ENCODE measurements around the gene UCN2.

The UCN2 gene

GRCh38 chr3:48563382-48563918, at the start of gene UCN2:
UCN2 (minus strand) TSS chr3:48563781; CDS start chr3:48563124, 657 bp downstream.
- DNase-seq: no peak

GRCh38 chr3:48612309-48612708, 48.7 kb upstream of the UCN2 start:
- no peak for DNase-seq

- peak; percentile 93 for DNase-seq
Measured at GRCh38 chr3:48609088-48610005, 45.8 kb upstream of the UCN2 start, which contains the start of gene UQCRC1. UQCRC1 (minus strand) TSS chr3:48609646; CDS start chr3:48609620, 26 bp downstream.

GRCh38 chr3:48607519-48607918, 43.9 kb upstream of the UCN2 start:
- peak; percentile 56 for DNase-seq

- no peak for DNase-seq
Measured at GRCh38 chr3:48601622-48601994, 38.0 kb upstream of the UCN2 start.

GRCh38 chr3:48600711-48601621, 37.4 kb upstream of the UCN2 start:
- DNase-seq: no peak

GRCh38 chr3:48599509-48600285, 36.1 kb upstream of the UCN2 start:
- no peak for DNase-seq

GRCh38 chr3:48599077-48599501, 35.5 kb upstream of the UCN2 start:
- DNase-seq: no peak

GRCh38 chr3:48598323-48599076, 34.9 kb upstream of the UCN2 start:
- no peak for DNase-seq

GRCh38 chr3:48597408-48597800, 33.8 kb upstream of the UCN2 start:
- DNase-seq: no peak

GRCh38 chr3:48596676-48597407, 33.3 kb upstream of the UCN2 start:
- DNase-seq: no peak

- no peak for DNase-seq
Measured at GRCh38 chr3:48596157-48596556, 32.6 kb upstream of the UCN2 start.

GRCh38 chr3:48595526-48596121, 32.0 kb upstream of the UCN2 start:
- DNase-seq: peak; percentile 36

- DNase-seq: no peak
Measured at GRCh38 chr3:48595075-48595525, 31.5 kb upstream of the UCN2 start, which contains the start of gene COL7A1. COL7A1 (minus strand) TSS chr3:48595329; CDS start chr3:48595159, 170 bp downstream.

GRCh38 chr3:48594417-48595049, 31.0 kb upstream of the UCN2 start:
- no peak for DNase-seq

GRCh38 chr3:48593337-48593736, 29.8 kb upstream of the UCN2 start:
- no peak for DNase-seq

GRCh38 chr3:48592519-48593087, 29.0 kb upstream of the UCN2 start:
- DNase-seq: no peak

GRCh38 chr3:48591886-48592518, 28.4 kb upstream of the UCN2 start:
- no peak for DNase-seq

GRCh38 chr3:48591436-48591835, 27.9 kb upstream of the UCN2 start:
- DNase-seq: no peak
